ENCODE results near the gene FAHD2A. TPM values are rescaled to one million over a fixed set of nuclear protein-coding genes. Genes with fewer than 3 reads are reported as not detected.
A peak's percentile ranks its signal among the peaks of the same experiment; 100 is the strongest.
"Not testable (repeated sequence)": the region's sequence is repeated elsewhere in the genome, so short reads cannot be mapped to it uniquely, and the experiment has no call there.

Gene FAHD2A
- total and polyA plus RNA-seq, 2 experiments from 2014 or later = 27.6 to 51.0 TPM

- H3K36me3 Mint-ChIP-seq (ENCODE audit: low read depth); H3F3A ChIP-seq (replicated peaks; ENCODE audit: low read depth); H3K27me3 ChIP-seq (ENCODE audit: insufficient read depth); H3K36me3 ChIP-seq (ENCODE audit: insufficient read depth); H3K27ac ChIP-seq (ENCODE audit: low read depth); H3K4me1 ChIP-seq (ENCODE audit: insufficient read depth); DNase-seq (ENCODE audit: low spot score); H3K9me2 ChIP-seq (ENCODE audit: insufficient read depth); H3K27me3 Mint-ChIP-seq (ENCODE audit: insufficient read depth, low read depth, poor library complexity); H4K20me1 ChIP-seq (replicated peaks; ENCODE audit: insufficient read depth); H3K9me3 Mint-ChIP-seq: not testable (repeated sequence)
- Histone ChIP-seq H3K4me2 (peak overlapping the region; percentile 93), H2AFZ (peak overlapping the region; percentile 99), H3K79me2 (replicated peaks; ENCODE audit: insufficient read depth) (peaks cover 15% of the 10 kb centered on the region), H3K4me3 (peak overlapping the region; percentile 94)
- peak overlapping the region; percentile 98 for H3K4me3 Mint-ChIP-seq
- ATAC-seq = peak; percentile 22
- H3K27ac Mint-ChIP-seq = peak overlapping the region; percentile 98; the same call in 1 of the 2 replicates
- H3K4me1 Mint-ChIP-seq = peaks cover 11% of the 10 kb centered on the region; the same call in 2 of the 3 replicates
- TF ChIP-seq, protein P1, sequence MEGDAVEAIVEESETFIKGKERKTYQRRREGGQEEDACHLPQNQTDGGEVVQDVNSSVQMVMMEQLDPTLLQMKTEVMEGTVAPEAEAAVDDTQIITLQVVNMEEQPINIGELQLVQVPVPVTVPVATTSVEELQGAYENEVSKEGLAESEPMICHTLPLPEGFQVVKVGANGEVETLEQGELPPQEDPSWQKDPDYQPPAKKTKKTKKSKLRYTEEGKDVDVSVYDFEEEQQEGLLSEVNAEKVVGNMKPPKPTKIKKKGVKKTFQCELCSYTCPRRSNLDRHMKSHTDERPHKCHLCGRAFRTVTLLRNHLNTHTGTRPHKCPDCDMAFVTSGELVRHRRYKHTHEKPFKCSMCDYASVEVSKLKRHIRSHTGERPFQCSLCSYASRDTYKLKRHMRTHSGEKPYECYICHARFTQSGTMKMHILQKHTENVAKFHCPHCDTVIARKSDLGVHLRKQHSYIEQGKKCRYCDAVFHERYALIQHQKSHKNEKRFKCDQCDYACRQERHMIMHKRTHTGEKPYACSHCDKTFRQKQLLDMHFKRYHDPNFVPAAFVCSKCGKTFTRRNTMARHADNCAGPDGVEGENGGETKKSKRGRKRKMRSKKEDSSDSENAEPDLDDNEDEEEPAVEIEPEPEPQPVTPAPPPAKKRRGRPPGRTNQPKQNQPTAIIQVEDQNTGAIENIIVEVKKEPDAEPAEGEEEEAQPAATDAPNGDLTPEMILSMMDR (conservative IDR thresholded peaks at IDR 0.05; ENCODE audit: low read depth in 2 of 2) = peak; percentile 33 to 35
Observed at GRCh38 chr2:95403204-95403721, 755 bp downstream of the FAHD2A start.

GRCh38 chr2:95403824-95404223 is 1.3 kb downstream of the FAHD2A start:
- not testable (repeated sequence) for H3K9me2 ChIP-seq (ENCODE audit: insufficient read depth); H3K36me3 ChIP-seq (ENCODE audit: insufficient read depth); H3K27me3 ChIP-seq (ENCODE audit: insufficient read depth); ATAC-seq; H4K20me1 ChIP-seq (replicated peaks; ENCODE audit: insufficient read depth); H3K36me3 Mint-ChIP-seq (ENCODE audit: low read depth); H3K27ac Mint-ChIP-seq; H3K9me3 Mint-ChIP-seq; H3K27ac ChIP-seq (ENCODE audit: low read depth); DNase-seq (ENCODE audit: low spot score); H3F3A ChIP-seq (replicated peaks; ENCODE audit: low read depth); H3K4me1 ChIP-seq (ENCODE audit: insufficient read depth); H3K27me3 Mint-ChIP-seq (ENCODE audit: insufficient read depth, low read depth, poor library complexity); H2AFZ ChIP-seq
- Mint-ChIP-seq H3K4me3 (peak overlapping the region; percentile 98), H3K4me1 (peaks cover 11% of the 10 kb centered on the region; the same call in 2 of the 3 replicates)
- Histone ChIP-seq H3K4me2 (peak overlapping the region; percentile 93), H3K4me3 (peak overlapping the region; percentile 94), H3K79me2 (replicated peaks; ENCODE audit: insufficient read depth) (peaks cover 15% of the 10 kb centered on the region)

DNA sequence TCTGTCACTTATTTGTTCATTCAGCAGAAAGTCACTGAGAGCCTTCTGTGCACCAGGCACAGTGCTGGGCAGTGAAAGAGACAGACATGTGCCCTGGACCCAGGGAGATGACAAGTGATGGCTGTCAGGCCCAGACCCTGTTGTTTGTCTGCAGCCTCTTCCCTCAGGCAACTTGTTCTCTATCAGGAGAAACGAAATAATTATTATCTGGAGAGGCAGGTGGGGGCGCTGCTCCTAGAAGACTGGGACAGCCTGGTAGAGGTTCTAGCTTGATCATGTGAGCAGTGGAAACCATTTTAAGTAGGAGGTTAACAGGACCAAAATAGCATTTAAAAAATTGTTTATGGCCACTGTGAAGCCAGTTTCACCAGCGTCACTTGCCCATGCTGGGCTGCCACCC is 2.2 kb downstream of the FAHD2A start:
- H3K79me2 ChIP-seq (replicated peaks; ENCODE audit: insufficient read depth) = peaks cover 15% of the 10 kb centered on the region
- H3K9me2 ChIP-seq (ENCODE audit: insufficient read depth); H3K27me3 ChIP-seq (ENCODE audit: insufficient read depth); H2AFZ ChIP-seq; H3K4me1 ChIP-seq (ENCODE audit: insufficient read depth); H3K27ac ChIP-seq (ENCODE audit: low read depth); H4K20me1 ChIP-seq (replicated peaks; ENCODE audit: insufficient read depth); H3K4me3 ChIP-seq; H3K36me3 ChIP-seq (ENCODE audit: insufficient read depth); H3F3A ChIP-seq (replicated peaks; ENCODE audit: low read depth); ATAC-seq; H3K4me2 ChIP-seq; H3K27ac Mint-ChIP-seq; H3K9me3 Mint-ChIP-seq: not testable (repeated sequence)
- DNase-seq (ENCODE audit: low spot score) = peak; percentile 19
- TF ChIP-seq, protein P1 (conservative IDR thresholded peaks at IDR 0.05; ENCODE audit: low read depth in 2 of 2) = peak in 1 of 2 experiments; percentile 46; a peak in 2 of 4 replicates
- Mint-ChIP-seq H3K4me3 (peak overlapping the region; percentile 26; the same call in 1 of the 3 replicates), H3K4me1 (peaks cover 11% of the 10 kb centered on the region; the same call in 2 of the 3 replicates), H3K27me3 (ENCODE audit: insufficient read depth, low read depth, poor library complexity) (peaks cover 14% of the 10 kb centered on the region), H3K36me3 (ENCODE audit: low read depth) (peaks cover 13% of the 10 kb centered on the region; the same call in 2 of the 3 replicates)

- DNase-seq (ENCODE audit: low spot score); H3K9me2 ChIP-seq (ENCODE audit: insufficient read depth); H4K20me1 ChIP-seq (replicated peaks; ENCODE audit: insufficient read depth); H3K4me1 Mint-ChIP-seq; H2AFZ ChIP-seq; H3F3A ChIP-seq (replicated peaks; ENCODE audit: low read depth); H3K27ac ChIP-seq (ENCODE audit: low read depth); H3K27ac Mint-ChIP-seq; H3K27me3 Mint-ChIP-seq (ENCODE audit: insufficient read depth, low read depth, poor library complexity); H3K27me3 ChIP-seq (ENCODE audit: insufficient read depth); H3K4me2 ChIP-seq; H3K36me3 ChIP-seq (ENCODE audit: insufficient read depth); H3K9me3 Mint-ChIP-seq; H3K4me3 Mint-ChIP-seq; ATAC-seq; H3K4me1 ChIP-seq (ENCODE audit: insufficient read depth); H3K79me2 ChIP-seq (replicated peaks; ENCODE audit: insufficient read depth); H3K4me3 ChIP-seq: not testable (repeated sequence)
- H3K36me3 Mint-ChIP-seq (ENCODE audit: low read depth) = peaks cover 21% of the 10 kb centered on the region; the same call in 2 of the 3 replicates
Observed at GRCh38 chr2:95411239-95411638, 8.7 kb downstream of the FAHD2A start.

Data from GM23338 (cell line).